GM18508 (cell line): ENCODE measurements around the gene TGFB1.
A peak's percentile ranks its signal among the peaks of the same experiment; 100 is the strongest.
"Not testable (repeated sequence)": the region's sequence is repeated elsewhere in the genome, so short reads cannot be mapped to it uniquely, and the experiment has no call there.

Experiments used
- ATAC-seq: cut with Tn5 transposase; IDR thresholded peaks from one replicate; pipeline ENCODE4 v1.9.1; 2021; ENCODE audit warnings: moderate number of reproducible peaks; ENCODE audit not compliant: insufficient read depth, unreplicated experiment

TGFB1 gene

GRCh38 chr19:41353466-41354342 is at the start of gene TGFB1:
TSS of gene TGFB1 (minus strand) at chr19:41353922. CDS start at chr19:41353044, 878 bp downstream.
- ATAC-seq = no peak

- no peak for ATAC-seq
Observed at GRCh38 chr19:41402010-41402409, 48.3 kb upstream of the TGFB1 start.

- ATAC-seq = no peak
Observed at GRCh38 chr19:41401483-41401882, 47.8 kb upstream of the TGFB1 start.

GRCh38 chr19:41399525-41399924 is 45.8 kb upstream of the TGFB1 start:
- no peak for ATAC-seq

DNA sequence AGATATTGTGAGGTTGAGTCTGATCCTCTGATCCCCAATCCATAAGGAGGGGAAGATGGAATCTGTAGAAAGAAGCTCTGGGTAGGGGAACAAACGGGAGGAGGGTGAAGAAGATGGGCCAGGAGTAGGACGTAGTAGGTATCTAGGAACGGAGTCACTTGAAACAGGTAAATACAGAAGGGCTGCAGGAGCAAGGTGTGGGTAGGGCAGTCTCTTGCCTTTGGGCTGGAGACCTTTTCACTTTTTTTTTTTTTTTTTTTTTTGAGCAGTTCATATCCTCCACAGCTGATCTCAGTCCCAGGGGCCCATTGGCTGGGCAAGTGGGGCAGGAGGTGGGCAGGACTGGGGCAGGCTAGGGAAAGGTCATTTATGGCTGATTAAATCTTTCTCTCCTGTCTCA is 45.4 kb upstream of the TGFB1 start:
- no peak for ATAC-seq

GRCh38 chr19:41398598-41398997 is 44.9 kb upstream of the TGFB1 start:
- no peak for ATAC-seq

DNA sequence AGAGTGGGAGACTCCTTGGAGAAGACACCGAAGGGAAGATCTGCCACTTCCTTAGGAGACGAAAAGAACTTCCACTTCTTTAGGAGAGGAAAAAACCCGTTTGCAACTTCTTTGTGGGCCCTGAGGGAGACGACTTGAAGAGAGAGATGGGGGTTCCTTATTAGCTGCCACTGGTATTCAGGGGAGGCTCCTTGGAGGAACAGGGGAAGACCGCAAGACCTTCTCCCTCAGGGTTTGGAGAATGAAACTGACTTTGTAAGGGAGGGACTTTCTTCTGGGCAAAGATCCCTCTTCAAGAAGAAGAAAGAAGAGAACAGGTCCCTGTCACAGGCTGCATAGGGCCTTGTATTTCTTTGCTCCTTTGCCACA is 44.3 kb upstream of the TGFB1 start:
- ATAC-seq = no peak

DNA sequence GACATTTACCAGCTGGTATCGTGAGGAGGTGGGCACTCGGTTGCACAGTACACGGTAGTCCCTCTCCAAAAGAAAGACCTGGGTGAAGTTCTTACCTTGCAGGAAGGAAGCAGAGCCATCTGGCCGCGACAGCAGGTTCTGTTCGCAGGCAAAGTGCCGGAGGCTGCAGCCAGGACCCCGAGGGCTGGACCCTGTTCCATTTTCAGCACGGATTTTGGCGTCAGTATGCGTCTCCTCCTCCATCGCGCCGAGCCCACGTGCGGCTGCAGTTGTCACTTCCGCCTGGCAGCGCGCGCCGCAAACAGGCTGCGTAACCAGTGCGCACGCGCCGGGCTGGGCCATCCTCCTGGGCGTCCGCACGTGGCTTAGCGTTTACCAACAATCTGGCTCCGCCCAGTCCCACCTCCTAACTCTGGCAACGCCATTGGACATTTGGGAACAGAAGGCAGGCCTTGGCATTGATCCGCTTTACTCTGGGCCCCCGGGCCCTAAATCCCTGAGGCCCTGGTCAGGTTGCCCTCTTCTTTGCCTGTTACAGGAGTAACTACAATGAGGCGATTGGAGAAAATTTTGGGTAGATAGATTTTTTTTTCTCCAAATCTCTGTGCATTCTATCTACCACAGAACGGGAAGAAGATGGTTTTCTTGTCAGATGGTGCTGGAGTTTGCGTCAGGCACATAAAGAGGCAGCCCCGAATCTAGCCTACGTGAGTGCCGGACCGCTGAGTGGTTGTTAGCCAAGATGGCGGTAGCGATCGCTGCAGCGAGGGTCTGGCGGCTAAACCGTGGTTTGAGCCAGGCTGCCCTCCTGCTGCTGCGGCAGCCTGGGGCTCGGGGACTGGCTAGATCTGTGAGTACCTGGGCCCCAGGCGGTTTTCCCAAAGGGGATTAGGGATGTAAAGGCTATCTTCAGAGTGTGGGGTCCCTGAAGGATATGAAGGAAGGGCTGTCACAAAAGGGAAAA is 43.6 kb upstream of the TGFB1 start, which contains the start of the genes BCKDHA and EXOSC5:
Gene BCKDHA, plus strand, starts transcription at position 733 of the 964 bp plus-strand sequence. Its CDS starts 10 bp downstream, at position 743.
Gene EXOSC5, minus strand, starts transcription at position 274 of the 964 bp plus-strand sequence. Its CDS starts 31 bp downstream, at position 243.
- peak; percentile 48 for ATAC-seq

GRCh38 chr19:41395355-41395754 is 41.6 kb upstream of the TGFB1 start:
- no peak for ATAC-seq

DNA sequence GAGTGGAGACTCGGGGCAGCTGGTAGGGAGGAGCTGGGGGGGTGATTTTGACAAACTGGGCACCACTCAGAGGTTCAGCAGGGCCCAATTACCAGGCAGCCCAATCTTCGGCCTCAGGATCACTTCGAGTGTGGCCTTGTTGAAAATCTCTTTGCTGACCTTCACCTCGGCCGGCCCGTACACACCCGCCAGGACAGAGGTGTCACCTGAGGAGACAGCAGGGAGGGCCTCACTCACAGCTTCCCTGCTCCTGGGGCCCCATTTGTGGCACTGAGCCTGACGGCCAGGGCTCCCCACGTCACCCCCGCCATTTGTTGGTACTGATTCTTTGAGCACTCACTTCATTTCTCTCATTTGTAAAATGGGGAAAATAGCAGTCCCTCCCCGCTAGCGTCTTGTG is 39.1 kb upstream of the TGFB1 start:
- no peak for ATAC-seq

DNA sequence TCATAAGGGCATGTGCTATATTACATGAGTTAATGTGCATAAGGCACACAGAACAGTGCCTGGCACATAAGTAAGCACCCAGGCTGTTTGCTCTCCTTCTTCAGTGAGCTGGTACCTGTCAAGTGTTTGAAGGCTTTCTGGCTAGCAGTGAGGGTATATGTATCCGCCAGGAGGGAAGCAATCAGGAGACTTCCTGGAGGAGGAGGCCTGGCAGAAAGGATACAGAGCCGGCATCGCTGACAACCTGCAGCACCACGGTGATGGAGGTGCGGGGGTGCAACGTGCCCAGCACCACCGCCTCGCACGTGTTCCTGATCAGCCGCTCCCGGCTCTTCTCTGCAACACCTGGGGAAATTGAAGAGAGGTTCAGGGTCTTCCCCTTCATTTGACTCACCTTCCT is 37.9 kb upstream of the TGFB1 start:
- no peak for ATAC-seq

DNA sequence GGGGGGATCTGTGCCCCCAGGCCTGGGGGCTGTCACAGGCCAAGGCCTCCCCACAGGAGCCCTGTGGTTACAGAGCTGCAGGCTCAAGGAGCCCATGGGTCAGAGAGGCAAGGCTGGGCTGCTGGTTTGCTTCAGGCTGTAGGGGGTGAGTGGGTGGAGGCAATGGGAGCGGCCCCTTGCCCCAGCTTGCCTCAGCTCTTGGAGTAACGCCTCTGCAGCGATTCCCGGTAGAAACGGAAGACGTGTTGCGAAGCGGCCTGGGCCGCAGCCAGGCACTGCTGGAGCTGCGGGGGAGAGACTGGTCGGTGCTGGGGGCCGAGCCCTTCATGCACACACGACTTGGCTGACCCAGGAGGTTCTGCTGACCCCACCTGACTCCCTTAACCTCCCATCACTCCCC is 32.7 kb upstream of the TGFB1 start:
- ATAC-seq = no peak

- ATAC-seq = no peak
Observed at GRCh38 chr19:41384351-41384750, 30.6 kb upstream of the TGFB1 start.

GRCh38 chr19:41381536-41381935 is 27.8 kb upstream of the TGFB1 start:
- ATAC-seq = not testable (repeated sequence)

GRCh38 chr19:41377977-41378709 is 24.4 kb upstream of the TGFB1 start:
- ATAC-seq = no peak

DNA sequence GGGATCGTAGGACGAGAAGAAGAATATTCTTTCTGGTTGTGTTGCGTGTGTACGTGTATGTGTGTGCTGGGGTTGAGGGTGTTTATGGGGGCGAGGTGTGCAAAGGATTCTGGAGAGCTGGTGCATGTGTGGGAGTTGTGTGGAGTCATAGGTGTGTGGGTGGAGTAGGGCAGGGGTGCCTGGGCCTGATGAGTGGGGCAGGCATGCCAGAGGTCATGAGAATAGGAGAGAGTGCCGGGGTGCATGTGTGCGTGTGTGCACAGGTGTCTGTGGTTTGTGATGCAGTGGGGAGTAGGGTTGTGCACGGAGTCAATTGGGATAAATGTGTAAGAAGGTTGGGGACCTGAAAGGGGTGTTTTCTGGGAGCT is 23.3 kb upstream of the TGFB1 start:
- no peak for ATAC-seq

GRCh38 chr19:41376241-41376997 is 22.7 kb upstream of the TGFB1 start, which contains the start of gene TMEM91:
TSS of gene TMEM91 (plus strand) at chr19:41376533. CDS start at chr19:41378310, 1,777 bp downstream.
- ATAC-seq = no peak

- ATAC-seq = no peak
Observed at GRCh38 chr19:41373993-41374392, 20.3 kb upstream of the TGFB1 start.

DNA sequence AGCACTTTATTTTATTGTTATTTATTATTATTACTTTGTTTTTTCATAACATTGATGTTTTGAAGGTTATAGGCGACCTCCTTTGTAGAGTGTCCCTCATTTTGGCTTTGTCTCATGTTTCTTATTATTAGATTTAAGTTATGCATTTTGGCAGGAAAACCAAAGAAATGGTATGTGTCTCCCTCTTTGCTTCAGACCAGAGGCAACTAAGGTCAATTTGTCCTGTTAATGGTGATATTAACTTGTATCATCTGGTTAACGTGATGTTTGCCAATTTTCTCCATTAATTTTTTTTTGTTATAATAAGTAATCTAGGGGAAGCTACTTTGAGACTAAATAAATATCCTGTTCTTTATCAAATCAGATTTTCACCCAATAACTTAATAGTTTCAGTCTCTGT is 18.8 kb upstream of the TGFB1 start:
- ATAC-seq = no peak
